Small intestine (tissue), 7 donors: ENCODE results near the gene LAMA5. TPM values are rescaled to one million over a fixed set of nuclear protein-coding genes. Genes with fewer than 3 reads are reported as not detected.
A peak's percentile ranks its signal among the peaks of the same experiment; 100 is the strongest.

ENCODE experiments used
- DNase-seq, 2 donors: peaks; one replicate each; pipeline versions ENCODE4 v3.0.0 to v3.0.0-alpha.2; 2013
- FAIRE-seq: peaks from 2 replicates; lab custom pipeline; 2012; peaks lifted over from hg19 to GRCh38; lab: Jason Lieb, UNC
- H3K27ac ChIP-seq, 3 donors: one replicate each; pipeline ENCODE4 v1.5.1; 2013; ENCODE audit warnings: low read length in 2 of 3, mild to moderate bottlenecking in 2 of 3, control low read depth in 1 of 3, inconsistent platforms in 1 of 3, low read depth in 1 of 3, moderate library complexity in 1 of 3
- H3K27me3 ChIP-seq, 3 donors: one replicate each; pipeline ENCODE4 v1.6.1; 2013; ENCODE audit warnings: low read length in 3 of 3, inconsistent platforms in 1 of 3; ENCODE audit not compliant: control insufficient read depth in 3 of 3, insufficient read depth in 3 of 3
- H3K36me3 ChIP-seq, 3 donors: one replicate each; pipeline ENCODE4 v1.6.1; 2013; ENCODE audit warnings: low read length in 3 of 3, inconsistent platforms in 1 of 3, low read depth in 1 of 3, mild to moderate bottlenecking in 1 of 3, moderate library complexity in 1 of 3; ENCODE audit not compliant: control insufficient read depth in 3 of 3, insufficient read depth in 2 of 3
- H3K4me1 ChIP-seq, 3 donors: one replicate each; pipeline ENCODE4 v1.6.1; 2013; ENCODE audit warnings: low read length in 2 of 3, inconsistent platforms in 1 of 3, low read depth in 1 of 3, mild to moderate bottlenecking in 1 of 3, moderate library complexity in 1 of 3; ENCODE audit not compliant: control insufficient read depth in 3 of 3, insufficient read depth in 2 of 3
- H3K4me3 ChIP-seq, 3 donors: one replicate each; pipeline ENCODE4 v1.5.1; 2013; ENCODE audit warnings: low read length in 3 of 3, control low read depth in 1 of 3, inconsistent platforms in 1 of 3, low read depth in 1 of 3, mild to moderate bottlenecking in 1 of 3, moderate library complexity in 1 of 3
- H3K9me3 ChIP-seq, 2 donors: one replicate each; pipeline ENCODE4 v1.6.1; 2013; ENCODE audit warnings: low read depth in 1 of 2, low read length in 1 of 2; ENCODE audit not compliant: control insufficient read depth in 2 of 2, insufficient read depth in 1 of 2
- whole genome bisulfite sequencing, 3 donors: extraction: QIAGEN DNeasy Blood & Tissue Kit; methylation state at CpG; one replicate each; pipeline ENCODE4 v1.1.7; 2013; 5-methylcytosine and 5-hydroxymethylcytosine counted together
- polyA plus RNA-seq, 4 donors: library from polyadenylated mRNA; stranded (reverse) in 3 of 4; unstranded in 1 of 4; fragments of 200-250 nt in 3 of 4; fragments of 120-200 nt in 1 of 4; gene quantifications; one replicate each; pipeline versions ENCODE4 v1.2.1 to v1.2.3, GENCODE V29; 2013
- donor health status: healthy with polysubstance abuse.
- donor health status: control.
- donor health status: control.
- donor health status: Bipolar disorder and iron deficiency.
- donor health status: healthy.

LAMA5 gene
- polyA plus RNA-seq, 4 donors = 1.3 to 62.8 (median 23.0) TPM

- H3K4me1 ChIP-seq = peaks cover 0 to 59% (median 0%) of the 10 kb centered on the region in 3 donors
- DNase-seq = no peak
- peak overlapping the region; percentile 17 to 85 (median 30) for H3K27ac ChIP-seq
- H3K9me3 ChIP-seq = no peaks in the 10 kb centered on the region
- no peak overlapping the region for H3K4me3 ChIP-seq
- H3K36me3 ChIP-seq = peaks cover 0 to 72% (median 0%) of the 10 kb centered on the region in 3 donors
- WGBS, 3 donors = 61 to 78% (median 68%) methylated on average over 16 to 17 of the region's 17 CpGs
- H3K27me3 ChIP-seq = no peaks in the 10 kb centered on the region
- FAIRE-seq = no peak
Measured at GRCh38 chr20:62356589-62357186, 10.4 kb downstream of the LAMA5 start.

- H3K9me3 ChIP-seq = no peaks in the 10 kb centered on the region
- FAIRE-seq = no peak
- peak overlapping the region in 2 of 3 donors; percentile 30 to 85 for H3K27ac ChIP-seq
- peak in 1 of 2 donors; percentile 36 for DNase-seq
- peaks cover 0 to 72% (median 0%) of the 10 kb centered on the region in 3 donors for H3K36me3 ChIP-seq
- H3K27me3 ChIP-seq = no peaks in the 10 kb centered on the region
- WGBS, 3 donors = 54 to 75% (median 74%) methylated on average over 29 of the region's 29 CpGs
- H3K4me1 ChIP-seq = peaks cover 0 to 54% (median 0%) of the 10 kb centered on the region in 3 donors
- H3K4me3 ChIP-seq = no peak overlapping the region
Measured at GRCh38 chr20:62355878-62356588, 11.1 kb downstream of the LAMA5 start.

GRCh38 chr20:62355516-62355877 lies 11.6 kb downstream of the LAMA5 start:
- no peaks in the 10 kb centered on the region for H3K9me3 ChIP-seq
- DNase-seq (peak in 1 of 2 donors; percentile 60), FAIRE-seq (no peak)
- WGBS, 3 donors = 15 to 37% (median 33%) methylated on average over 10 to 11 of the region's 11 CpGs
- no peaks in the 10 kb centered on the region for H3K27me3 ChIP-seq
- H3K36me3 ChIP-seq = peaks cover 0 to 73% (median 0%) of the 10 kb centered on the region in 3 donors
- no peak overlapping the region for H3K4me3 ChIP-seq
- H3K4me1 ChIP-seq = peaks cover 0 to 55% (median 0%) of the 10 kb centered on the region in 3 donors
- H3K27ac ChIP-seq = peak overlapping the region in 2 of 3 donors; percentile 16 to 38

- Histone ChIP-seq H3K9me3 (no peaks in the 10 kb centered on the region), H3K4me3 (no peak overlapping the region), H3K4me1 (peaks cover 0 to 61% (median 0%) of the 10 kb centered on the region in 3 donors), H3K27ac (peak overlapping the region in 1 of 3 donors; percentile 32), H3K36me3 (peaks cover 0 to 79% (median 0%) of the 10 kb centered on the region in 3 donors), H3K27me3 (no peaks in the 10 kb centered on the region)
- no peak for FAIRE-seq
- DNase-seq = no peak
- 58 to 64% (median 64%) methylated on average over 16 of the region's 16 CpGs for WGBS, 3 donors
Measured at GRCh38 chr20:62354811-62355341, 12.2 kb downstream of the LAMA5 start.

- FAIRE-seq = no peak
- no peak for DNase-seq
- Histone ChIP-seq H3K27ac (no peak overlapping the region), H3K4me3 (no peak overlapping the region), H3K9me3 (no peaks in the 10 kb centered on the region), H3K36me3 (peaks cover 0 to 78% (median 0%) of the 10 kb centered on the region in 3 donors), H3K27me3 (no peaks in the 10 kb centered on the region), H3K4me1 (peaks cover 0 to 59% (median 0%) of the 10 kb centered on the region in 3 donors)
- WGBS, 3 donors = 75 to 77% (median 75%) methylated on average over 11 to 14 of the region's 14 CpGs
Measured at GRCh38 chr20:62354031-62354808, 12.9 kb downstream of the LAMA5 start.

- no peaks in the 10 kb centered on the region for H3K27me3 ChIP-seq
- DNase-seq (peak in 1 of 2 donors; percentile 21), FAIRE-seq (no peak)
- no peak overlapping the region for H3K27ac ChIP-seq
- H3K9me3 ChIP-seq = peaks cover 0 to 4% of the 10 kb centered on the region in 2 donors
- H3K36me3 ChIP-seq = peaks cover 0 to 74% (median 0%) of the 10 kb centered on the region in 3 donors
- peaks cover 0 to 52% (median 0%) of the 10 kb centered on the region in 3 donors for H3K4me1 ChIP-seq
- 80 to 89% (median 83%) methylated on average over 11 to 16 of the region's 16 CpGs for WGBS, 3 donors
- no peak overlapping the region for H3K4me3 ChIP-seq
Measured at GRCh38 chr20:62353289-62354030, 13.7 kb downstream of the LAMA5 start.

GRCh38 chr20:62352402-62353288 lies 14.5 kb downstream of the LAMA5 start:
- H3K9me3 ChIP-seq = peaks cover 0 to 4% of the 10 kb centered on the region in 2 donors
- 42 to 77% (median 54%) methylated on average over 41 to 43 of the region's 43 CpGs for WGBS, 3 donors
- H3K27me3 ChIP-seq = no peaks in the 10 kb centered on the region
- DNase-seq (peak in 1 of 2 donors; percentile 45), FAIRE-seq (no peak)
- no peak overlapping the region for H3K4me3 ChIP-seq
- H3K4me1 ChIP-seq = peaks cover 0 to 44% (median 0%) of the 10 kb centered on the region in 3 donors
- H3K27ac ChIP-seq = no peak overlapping the region
- H3K36me3 ChIP-seq = peaks cover 0 to 70% (median 0%) of the 10 kb centered on the region in 3 donors
